Neural crest cell (in vitro differentiated cells): ENCODE measurements around the gene ME3. TPM values are rescaled to one million over a fixed set of nuclear protein-coding genes. Genes with fewer than 3 reads are reported as not detected.

Experiments
- DNase-seq: peaks from one replicate; pipeline ENCODE4 v3.0.0; 2021; ENCODE audit warnings: low read depth, mixed read lengths, low spot score
- H3K27ac Mint-ChIP-seq: one replicate; pipeline ENCODE4 v1.8.0; 2021; ENCODE audit warnings: mild to moderate bottlenecking, mixed read lengths; ENCODE audit not compliant: unreplicated experiment
- H3K27me3 Mint-ChIP-seq: 2 replicates; pipeline ENCODE4 v1.8.0; 2021; ENCODE audit warnings: low read depth, mild to moderate bottlenecking, mixed read lengths
- H3K36me3 Mint-ChIP-seq: 2 replicates; pipeline ENCODE4 v1.8.0; 2021; ENCODE audit warnings: low read depth, mild to moderate bottlenecking, mixed read lengths
- H3K4me1 Mint-ChIP-seq: 2 replicates; pipeline ENCODE4 v1.8.0; 2021; ENCODE audit warnings: mixed read lengths
- H3K4me3 Mint-ChIP-seq: one replicate; pipeline ENCODE4 v1.8.0; 2021; ENCODE audit warnings: mild to moderate bottlenecking, mixed read lengths
- H3K9me3 Mint-ChIP-seq: 2 replicates; pipeline ENCODE4 v1.8.0; 2021; ENCODE audit warnings: mixed read lengths
- total RNA-seq: library from RNA; stranded (reverse); gene quantifications from 2 replicates; pipeline ENCODE4 v1.2.1, GENCODE V29; 2021
- TF ChIP-seq, protein P1 (sequence below): fragments of 200-600 bp; sonication (generic); conservative IDR thresholded peaks from 2 replicates; pipeline ENCODE4 v1.5.0; 2021; ENCODE audit warnings: antibody characterized with exemption, mild to moderate bottlenecking

ME3 gene
- total RNA-seq, 1 donor from 2014 or later = 18.9 TPM

- no peak overlapping the region for H3K4me3 Mint-ChIP-seq
- TF ChIP-seq, protein P1, sequence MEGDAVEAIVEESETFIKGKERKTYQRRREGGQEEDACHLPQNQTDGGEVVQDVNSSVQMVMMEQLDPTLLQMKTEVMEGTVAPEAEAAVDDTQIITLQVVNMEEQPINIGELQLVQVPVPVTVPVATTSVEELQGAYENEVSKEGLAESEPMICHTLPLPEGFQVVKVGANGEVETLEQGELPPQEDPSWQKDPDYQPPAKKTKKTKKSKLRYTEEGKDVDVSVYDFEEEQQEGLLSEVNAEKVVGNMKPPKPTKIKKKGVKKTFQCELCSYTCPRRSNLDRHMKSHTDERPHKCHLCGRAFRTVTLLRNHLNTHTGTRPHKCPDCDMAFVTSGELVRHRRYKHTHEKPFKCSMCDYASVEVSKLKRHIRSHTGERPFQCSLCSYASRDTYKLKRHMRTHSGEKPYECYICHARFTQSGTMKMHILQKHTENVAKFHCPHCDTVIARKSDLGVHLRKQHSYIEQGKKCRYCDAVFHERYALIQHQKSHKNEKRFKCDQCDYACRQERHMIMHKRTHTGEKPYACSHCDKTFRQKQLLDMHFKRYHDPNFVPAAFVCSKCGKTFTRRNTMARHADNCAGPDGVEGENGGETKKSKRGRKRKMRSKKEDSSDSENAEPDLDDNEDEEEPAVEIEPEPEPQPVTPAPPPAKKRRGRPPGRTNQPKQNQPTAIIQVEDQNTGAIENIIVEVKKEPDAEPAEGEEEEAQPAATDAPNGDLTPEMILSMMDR = no peak
- peaks cover 6% of the 10 kb centered on the region for H3K4me1 Mint-ChIP-seq
- peaks cover 7% of the 10 kb centered on the region for H3K9me3 Mint-ChIP-seq
- no peak overlapping the region for H3K27ac Mint-ChIP-seq
- no peak for DNase-seq
- no peaks in the 10 kb centered on the region for H3K36me3 Mint-ChIP-seq
- no peaks in the 10 kb centered on the region for H3K27me3 Mint-ChIP-seq
These were observed 36.3 kb upstream of the ME3 start for GRCh38 chr11:86708669-86709068.

DNA sequence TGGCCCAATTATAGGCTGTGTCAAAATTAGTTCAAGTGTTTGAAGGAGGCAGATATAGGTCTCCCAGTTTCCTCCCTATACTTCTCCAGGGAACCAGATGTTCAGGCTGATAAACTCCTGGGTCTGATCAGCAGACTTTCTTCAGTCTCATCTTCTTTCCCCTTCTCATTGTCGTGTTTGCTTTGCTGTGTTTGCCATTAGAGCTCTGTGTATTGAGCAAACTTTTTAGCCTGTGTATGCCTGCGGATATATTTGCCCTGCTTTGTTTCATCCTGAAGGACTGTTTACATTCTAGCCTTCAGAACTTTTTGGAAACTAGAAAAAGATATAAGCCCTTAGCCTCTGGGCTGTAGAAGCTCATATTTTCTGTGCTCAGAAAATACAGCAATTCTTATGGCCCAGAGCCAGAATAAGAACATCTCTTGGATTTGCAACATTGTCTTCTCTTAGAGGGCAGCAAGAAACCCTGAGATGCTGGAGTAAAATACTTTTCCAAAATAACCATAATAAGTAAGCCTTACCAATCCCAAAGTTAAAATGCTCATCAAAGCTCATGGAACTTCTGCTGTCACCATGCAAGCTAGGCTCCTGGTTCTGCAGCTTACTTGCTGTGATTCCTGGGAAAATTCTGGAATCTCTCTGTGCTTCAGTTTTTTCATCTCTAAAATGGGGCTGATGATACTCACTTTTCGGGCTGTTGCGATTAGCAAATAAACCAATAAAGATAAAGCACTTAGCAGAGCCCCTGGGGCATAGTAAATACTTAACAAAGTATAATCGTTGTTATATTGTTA is 34.1 kb upstream of the ME3 start:
- no peaks in the 10 kb centered on the region for H3K36me3 Mint-ChIP-seq
- TF ChIP-seq, protein P1 = no peak
- no peaks in the 10 kb centered on the region for H3K4me1 Mint-ChIP-seq
- H3K4me3 Mint-ChIP-seq = no peak overlapping the region
- no peak for DNase-seq
- no peaks in the 10 kb centered on the region for H3K27me3 Mint-ChIP-seq
- no peak overlapping the region for H3K27ac Mint-ChIP-seq
- peaks cover 7% of the 10 kb centered on the region for H3K9me3 Mint-ChIP-seq

- DNase-seq = no peak
- no peak overlapping the region for H3K27ac Mint-ChIP-seq
- TF ChIP-seq, protein P1 = no peak
- H3K9me3 Mint-ChIP-seq = no peaks in the 10 kb centered on the region
- no peaks in the 10 kb centered on the region for H3K36me3 Mint-ChIP-seq
- H3K27me3 Mint-ChIP-seq = no peaks in the 10 kb centered on the region
- no peak overlapping the region for H3K4me3 Mint-ChIP-seq
- no peaks in the 10 kb centered on the region for H3K4me1 Mint-ChIP-seq
These were observed 32.3 kb upstream of the ME3 start for GRCh38 chr11:86704710-86705109.

- DNase-seq = no peak
- H3K9me3 Mint-ChIP-seq = no peaks in the 10 kb centered on the region
- H3K27me3 Mint-ChIP-seq = no peaks in the 10 kb centered on the region
- no peaks in the 10 kb centered on the region for H3K36me3 Mint-ChIP-seq
- H3K4me3 Mint-ChIP-seq = no peak overlapping the region
- TF ChIP-seq, protein P1 = no peak
- no peak overlapping the region for H3K27ac Mint-ChIP-seq
- no peaks in the 10 kb centered on the region for H3K4me1 Mint-ChIP-seq
These were observed 31.6 kb upstream of the ME3 start for GRCh38 chr11:86703987-86704386.

DNA sequence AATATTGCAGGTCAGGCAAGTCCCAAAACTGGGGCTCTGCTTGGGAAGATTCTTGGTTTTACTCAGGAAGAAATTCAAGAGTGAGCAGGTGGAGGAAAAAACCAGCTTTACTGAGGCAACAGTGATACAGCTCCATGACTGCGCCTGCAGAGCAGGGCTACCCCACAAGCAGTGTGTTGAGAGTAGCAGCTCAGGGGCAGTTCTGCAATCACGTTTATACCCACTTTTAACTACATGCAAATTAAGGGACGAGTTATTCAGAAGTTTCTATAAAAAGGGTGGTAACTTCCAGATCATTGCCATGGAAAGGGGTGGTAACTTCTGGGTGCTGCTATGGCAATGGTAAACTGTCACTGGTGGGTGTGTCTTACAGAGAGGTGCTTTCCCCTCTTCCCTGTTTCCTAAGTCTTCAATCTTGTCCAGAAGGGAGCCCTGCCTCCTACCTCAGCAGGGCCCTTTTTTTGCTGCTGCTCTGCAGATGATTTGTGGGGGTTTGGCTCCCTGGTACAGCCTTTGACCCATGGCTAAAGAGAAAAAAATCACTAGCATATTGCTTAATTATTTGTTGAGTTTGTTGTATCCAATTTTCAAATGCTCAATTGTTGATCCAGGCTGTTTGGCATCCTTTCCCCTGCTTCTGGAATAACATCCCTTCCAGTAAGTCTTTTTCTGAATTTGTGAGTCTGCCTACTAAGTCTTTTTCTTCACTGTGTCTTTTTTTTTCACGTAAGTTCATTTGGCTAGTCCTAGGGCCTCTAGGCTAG is 30.0 kb upstream of the ME3 start:
- Mint-ChIP-seq H3K27ac (no peak overlapping the region), H3K4me1 (no peaks in the 10 kb centered on the region), H3K36me3 (no peaks in the 10 kb centered on the region), H3K9me3 (no peaks in the 10 kb centered on the region), H3K4me3 (no peak overlapping the region), H3K27me3 (no peaks in the 10 kb centered on the region)
- TF ChIP-seq, protein P1 = no peak
- no peak for DNase-seq
